PFSK-1 (cell line): ENCODE data around the gene KDM6A.

Source experiments
- FOXP2 ChIP-seq: optimal IDR thresholded peaks from 2 replicates; pipeline ENCODE3; 2011; ENCODE audit warnings: borderline replicate concordance, control low read depth, inconsistent platforms; ENCODE audit not compliant: insufficient read depth; ENCODE audit errors: extremely low read length, extremely low read depth
- POLR2AphosphoS5 ChIP-seq: IDR thresholded peaks from 2 replicates; pipeline ENCODE4 v1.6.1; 2012; ENCODE audit warnings: low read depth, mild to moderate bottlenecking, control low read depth, low read length, moderate library complexity
- REST ChIP-seq, 2 experiments: IDR thresholded peaks; 2 replicates each; pipeline versions ENCODE4 v1.6.1 to v1.8.0; 2011 to 2012; ENCODE audit warnings: low read depth in 2 of 2, low read length in 2 of 2, control low read depth in 1 of 2, inconsistent platforms in 1 of 2, mild to moderate bottlenecking in 1 of 2, moderate library complexity in 1 of 2; ENCODE audit not compliant: insufficient read depth in 1 of 2
- SIN3A ChIP-seq: IDR thresholded peaks from 2 replicates; pipeline ENCODE4 v1.6.1; 2012; ENCODE audit warnings: mild to moderate bottlenecking, low read length, moderate library complexity, borderline replicate concordance; ENCODE audit not compliant: insufficient read depth
- TAF1 ChIP-seq: IDR thresholded peaks from 2 replicates; pipeline ENCODE4 v1.6.1; 2012; ENCODE audit warnings: low read length, control low read depth, borderline replicate concordance; ENCODE audit not compliant: insufficient read depth

Gene KDM6A

GRCh38 chrX:45036161-45036560 is 163.2 kb downstream of the KDM6A start:
- TF ChIP-seq FOXP2 = no peak
- TF ChIP-seq POLR2AphosphoS5 = no peak
- TF ChIP-seq TAF1 = no peak
- TF ChIP-seq REST (IDR thresholded peaks at IDR 0.05; ENCODE audit: insufficient read depth in 1 of 2, low read depth in 2 of 2, low read length in 2 of 2) = no peak
- no peak for TF ChIP-seq SIN3A

- TF ChIP-seq POLR2AphosphoS5 = no peak
- TF ChIP-seq REST (IDR thresholded peaks at IDR 0.05; ENCODE audit: insufficient read depth in 1 of 2, low read depth in 2 of 2, low read length in 2 of 2) = no peak
- TF ChIP-seq SIN3A = no peak
- no peak for TF ChIP-seq FOXP2
- TF ChIP-seq TAF1 = no peak
These were observed 173.4 kb downstream of the KDM6A start for GRCh38 chrX:45046417-45046816.

GRCh38 chrX:45050558-45050957 is 177.6 kb downstream of the KDM6A start:
- TF ChIP-seq TAF1 = no peak
- no peak for TF ChIP-seq FOXP2
- TF ChIP-seq POLR2AphosphoS5 = no peak
- no peak for TF ChIP-seq SIN3A
- no peak for TF ChIP-seq REST (IDR thresholded peaks at IDR 0.05; ENCODE audit: insufficient read depth in 1 of 2, low read depth in 2 of 2, low read length in 2 of 2)

- TF ChIP-seq TAF1 (no peak), SIN3A (no peak), POLR2AphosphoS5 (no peak), FOXP2 (no peak), REST (IDR thresholded peaks at IDR 0.05; ENCODE audit: insufficient read depth in 1 of 2, low read depth in 2 of 2, low read length in 2 of 2) (no peak)
These were observed 183.6 kb downstream of the KDM6A start for GRCh38 chrX:45056428-45057145.
